Measurements from ENCODE around the gene PPFIBP2. TPM values are rescaled to one million over a fixed set of nuclear protein-coding genes. Genes with fewer than 3 reads are reported as not detected.

The PPFIBP2 gene
- total RNA-seq = 100 to 1,000 TPM in 1 of 4 donors, 10 to 100 TPM in 3; 68.2 to 139 (median 76.2) TPM

DNA sequence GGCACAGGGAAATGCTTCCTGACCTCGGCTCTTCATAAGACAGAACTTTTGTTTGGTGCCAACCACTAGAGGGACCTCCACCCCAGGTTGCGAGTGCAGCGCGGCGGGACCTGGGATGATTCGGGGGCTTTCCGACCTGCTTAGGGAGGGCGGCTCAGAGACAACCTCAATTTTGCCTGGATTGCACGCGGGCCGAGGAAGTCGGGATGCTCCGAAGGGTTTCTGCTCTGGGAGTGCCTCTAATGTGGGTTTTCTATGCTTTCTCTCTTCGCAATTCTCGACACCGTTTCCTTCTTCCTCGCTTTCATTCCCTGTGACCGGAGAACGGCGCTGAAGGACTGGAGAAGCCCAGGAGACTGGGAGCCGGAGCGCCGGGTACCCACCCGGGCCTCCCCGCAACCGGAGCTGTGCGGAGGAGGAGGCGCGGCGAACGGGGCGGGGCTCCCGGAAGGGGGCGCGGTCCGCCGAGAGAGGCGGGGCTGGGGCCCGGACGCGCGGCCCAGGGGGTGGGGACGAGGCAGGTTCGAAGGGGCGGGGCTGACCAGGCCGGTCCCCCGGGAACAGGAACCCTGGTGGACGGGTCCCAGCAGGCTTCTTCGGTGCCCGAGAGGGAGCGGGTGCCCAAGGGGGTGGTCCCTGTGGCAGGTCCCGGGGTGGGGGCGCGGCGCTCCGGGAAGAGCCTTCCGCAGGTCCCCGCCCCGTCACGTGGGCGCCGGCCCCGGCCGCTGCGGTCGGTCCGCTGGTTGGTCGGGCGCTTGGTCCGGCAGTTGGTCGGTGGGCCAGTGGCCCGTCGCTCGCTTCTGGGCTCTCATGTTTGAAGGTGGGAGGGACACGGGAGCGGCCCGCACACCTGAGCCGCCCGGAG lies at the start of gene PPFIBP2:
Gene PPFIBP2, plus strand, starts transcription at position 766 of the 865 bp plus-strand sequence. CDS start 35,477 bp downstream, outside the sequence.
- TF ChIP-seq POLR2A (IDR thresholded peaks at IDR 0.05) (peak in 1 of 2 donors; percentile 69), POLR2AphosphoS5 (IDR thresholded peaks at IDR 0.05) (no peak), EP300 (IDR thresholded peaks at IDR 0.05) (no peak)
- TF ChIP-seq, protein P1, sequence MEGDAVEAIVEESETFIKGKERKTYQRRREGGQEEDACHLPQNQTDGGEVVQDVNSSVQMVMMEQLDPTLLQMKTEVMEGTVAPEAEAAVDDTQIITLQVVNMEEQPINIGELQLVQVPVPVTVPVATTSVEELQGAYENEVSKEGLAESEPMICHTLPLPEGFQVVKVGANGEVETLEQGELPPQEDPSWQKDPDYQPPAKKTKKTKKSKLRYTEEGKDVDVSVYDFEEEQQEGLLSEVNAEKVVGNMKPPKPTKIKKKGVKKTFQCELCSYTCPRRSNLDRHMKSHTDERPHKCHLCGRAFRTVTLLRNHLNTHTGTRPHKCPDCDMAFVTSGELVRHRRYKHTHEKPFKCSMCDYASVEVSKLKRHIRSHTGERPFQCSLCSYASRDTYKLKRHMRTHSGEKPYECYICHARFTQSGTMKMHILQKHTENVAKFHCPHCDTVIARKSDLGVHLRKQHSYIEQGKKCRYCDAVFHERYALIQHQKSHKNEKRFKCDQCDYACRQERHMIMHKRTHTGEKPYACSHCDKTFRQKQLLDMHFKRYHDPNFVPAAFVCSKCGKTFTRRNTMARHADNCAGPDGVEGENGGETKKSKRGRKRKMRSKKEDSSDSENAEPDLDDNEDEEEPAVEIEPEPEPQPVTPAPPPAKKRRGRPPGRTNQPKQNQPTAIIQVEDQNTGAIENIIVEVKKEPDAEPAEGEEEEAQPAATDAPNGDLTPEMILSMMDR (IDR thresholded peaks at IDR 0.05) = peak; percentile 25 to 56
- no peaks in the 10 kb centered on the region for H3K27me3 ChIP-seq
- H3K36me3 ChIP-seq = no peaks in the 10 kb centered on the region
- DNase-seq (ENCODE audit: low spot score in 2 of 2) = peak; percentile 92
- H3K4me3 ChIP-seq = peak within 1 kb of the TSS; percentile 74
- peak within 1 kb of the TSS; percentile 85 for H3K27ac ChIP-seq
- peaks cover 43% of the 10 kb centered on the region for H3K4me1 ChIP-seq
- no peaks in the 10 kb centered on the region for H3K9me3 ChIP-seq
- WGBS = 2% methylated on average over 34 of the region's 79 CpGs

DNA sequence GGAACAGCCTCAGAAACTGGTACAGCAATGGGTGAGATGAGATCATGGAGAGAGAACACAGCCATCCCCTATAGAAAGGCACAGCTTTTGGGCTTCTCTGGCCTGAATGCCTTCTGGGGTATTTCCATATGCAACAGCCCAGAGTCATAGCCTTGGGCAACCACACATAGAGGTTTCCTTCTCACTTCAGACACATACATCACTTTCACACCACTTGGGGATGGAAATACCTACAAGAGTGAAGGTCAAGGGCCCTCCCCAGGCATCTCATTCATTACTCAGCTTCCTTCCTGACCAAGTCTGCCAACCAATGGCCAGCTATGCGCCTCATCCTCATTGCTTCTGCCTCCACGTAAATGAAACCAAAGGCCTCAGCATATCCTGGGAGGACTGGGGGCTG lies 46.1 kb upstream of the PPFIBP2 start:
- no peaks in the 10 kb centered on the region for H3K9me3 ChIP-seq
- no peak overlapping the region for H3K27ac ChIP-seq
- no peak for DNase-seq (ENCODE audit: low spot score in 2 of 2)
- H3K4me1 ChIP-seq = no peaks in the 10 kb centered on the region
- TF ChIP-seq, protein P1 (IDR thresholded peaks at IDR 0.05) = no peak
- TF ChIP-seq EP300 (IDR thresholded peaks at IDR 0.05) (no peak), POLR2AphosphoS5 (IDR thresholded peaks at IDR 0.05) (no peak), POLR2A (IDR thresholded peaks at IDR 0.05) (no peak)
- WGBS = 92% methylated on average over 2 of the region's 2 CpGs
- no peaks in the 10 kb centered on the region for H3K27me3 ChIP-seq
- no peaks in the 10 kb centered on the region for H3K36me3 ChIP-seq
- H3K4me3 ChIP-seq = no peak overlapping the region

DNA sequence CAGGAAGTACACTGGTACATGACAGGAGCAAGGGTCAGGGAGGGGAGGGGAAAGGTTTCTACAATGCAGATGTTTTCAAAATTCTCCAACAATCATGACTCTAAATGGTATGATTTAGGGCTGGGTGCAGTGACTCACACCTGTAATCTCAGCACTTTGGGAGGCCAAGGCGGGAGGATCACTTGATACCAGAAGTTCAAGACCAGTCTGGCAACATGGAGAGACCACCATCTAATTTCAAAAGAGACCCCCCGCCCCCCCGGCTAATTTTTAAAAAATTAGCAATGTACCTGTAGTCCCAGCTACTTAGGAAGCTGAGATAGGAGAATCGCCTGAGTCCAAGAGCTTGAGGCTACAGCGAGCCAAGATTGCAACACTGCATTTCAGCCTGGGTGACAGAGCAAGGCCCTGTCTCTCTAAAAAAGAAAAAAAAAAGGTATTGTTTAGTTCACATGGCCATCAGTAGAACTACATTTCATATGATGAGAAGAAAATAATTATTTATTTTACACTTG lies 44.4 kb upstream of the PPFIBP2 start:
- Histone ChIP-seq H3K36me3 (no peaks in the 10 kb centered on the region), H3K9me3 (no peaks in the 10 kb centered on the region), H3K27me3 (no peaks in the 10 kb centered on the region), H3K4me3 (no peak overlapping the region), H3K27ac (no peak overlapping the region), H3K4me1 (no peaks in the 10 kb centered on the region)
- no peak for DNase-seq (ENCODE audit: low spot score in 2 of 2)
- TF ChIP-seq POLR2A (IDR thresholded peaks at IDR 0.05) = no peak
- TF ChIP-seq EP300 (IDR thresholded peaks at IDR 0.05) = no peak
- TF ChIP-seq, protein P1 (IDR thresholded peaks at IDR 0.05) = no peak
- no peak for TF ChIP-seq POLR2AphosphoS5 (IDR thresholded peaks at IDR 0.05)
- WGBS = 92% methylated on average over 5 of the region's 5 CpGs

DNA sequence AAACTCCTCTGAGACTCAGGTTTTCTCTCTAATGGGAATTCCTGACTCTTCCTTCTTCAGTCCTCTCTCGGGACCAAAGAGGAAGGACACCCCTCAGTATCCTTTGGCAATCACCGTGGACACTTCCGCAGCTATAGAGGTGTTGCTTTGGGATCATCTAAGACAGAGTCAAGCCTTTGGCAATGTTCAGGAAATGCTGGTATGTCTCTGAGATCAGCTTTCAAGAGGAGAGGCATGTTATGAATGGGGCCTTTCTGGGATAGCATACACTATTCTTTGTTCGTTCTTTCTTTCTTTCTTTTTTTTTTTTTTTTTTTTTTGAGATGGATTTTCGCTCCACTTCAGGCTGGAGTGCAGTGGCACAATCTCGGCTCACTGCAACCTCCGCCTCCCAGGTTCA lies 42.7 kb upstream of the PPFIBP2 start:
- TF ChIP-seq, protein P1 (IDR thresholded peaks at IDR 0.05) = no peak
- TF ChIP-seq EP300 (IDR thresholded peaks at IDR 0.05) = no peak
- no peak for TF ChIP-seq POLR2A (IDR thresholded peaks at IDR 0.05)
- no peak for TF ChIP-seq POLR2AphosphoS5 (IDR thresholded peaks at IDR 0.05)
- 90% methylated on average over 7 of the region's 7 CpGs for WGBS
- no peak for DNase-seq (ENCODE audit: low spot score in 2 of 2)
- Histone ChIP-seq H3K36me3 (no peaks in the 10 kb centered on the region), H3K27ac (no peak overlapping the region), H3K4me3 (no peak overlapping the region), H3K9me3 (no peaks in the 10 kb centered on the region), H3K4me1 (no peaks in the 10 kb centered on the region), H3K27me3 (no peaks in the 10 kb centered on the region)

DNA sequence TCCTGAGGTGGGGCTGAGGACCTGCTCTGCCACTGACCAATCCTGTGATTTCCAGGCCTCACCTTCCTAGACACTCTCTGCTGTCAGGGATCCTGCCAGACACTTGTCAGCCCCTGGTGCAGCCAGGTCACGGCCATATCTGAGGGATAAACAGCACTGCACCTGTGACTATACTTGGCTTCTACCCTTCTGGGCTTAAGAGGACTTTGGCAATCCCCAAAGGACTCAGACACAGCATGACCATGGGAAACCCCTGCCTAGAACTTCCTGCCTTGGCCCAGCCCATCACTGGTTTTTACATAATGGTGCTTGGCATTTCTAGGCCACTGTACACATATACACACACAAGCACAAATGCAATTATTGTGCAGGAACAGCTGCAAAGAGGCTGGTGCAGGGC lies 40.1 kb upstream of the PPFIBP2 start:
- no peak for DNase-seq (ENCODE audit: low spot score in 2 of 2)
- 89% methylated on average over 1 of the region's 1 CpG for WGBS
- H3K36me3 ChIP-seq = no peaks in the 10 kb centered on the region
- TF ChIP-seq EP300 (IDR thresholded peaks at IDR 0.05) (no peak), POLR2AphosphoS5 (IDR thresholded peaks at IDR 0.05) (no peak), POLR2A (IDR thresholded peaks at IDR 0.05) (no peak)
- TF ChIP-seq, protein P1 (IDR thresholded peaks at IDR 0.05) = no peak
- no peaks in the 10 kb centered on the region for H3K27me3 ChIP-seq
- no peak overlapping the region for H3K27ac ChIP-seq
- H3K4me3 ChIP-seq = no peak overlapping the region
- H3K9me3 ChIP-seq = no peaks in the 10 kb centered on the region
- H3K4me1 ChIP-seq = no peaks in the 10 kb centered on the region
